Measurements from ENCODE around the gene POMZP3.
"Not testable (repeated sequence)": the region's sequence is repeated elsewhere in the genome, so short reads cannot be mapped to it uniquely, and the experiment has no call there.

Gene POMZP3

DNA sequence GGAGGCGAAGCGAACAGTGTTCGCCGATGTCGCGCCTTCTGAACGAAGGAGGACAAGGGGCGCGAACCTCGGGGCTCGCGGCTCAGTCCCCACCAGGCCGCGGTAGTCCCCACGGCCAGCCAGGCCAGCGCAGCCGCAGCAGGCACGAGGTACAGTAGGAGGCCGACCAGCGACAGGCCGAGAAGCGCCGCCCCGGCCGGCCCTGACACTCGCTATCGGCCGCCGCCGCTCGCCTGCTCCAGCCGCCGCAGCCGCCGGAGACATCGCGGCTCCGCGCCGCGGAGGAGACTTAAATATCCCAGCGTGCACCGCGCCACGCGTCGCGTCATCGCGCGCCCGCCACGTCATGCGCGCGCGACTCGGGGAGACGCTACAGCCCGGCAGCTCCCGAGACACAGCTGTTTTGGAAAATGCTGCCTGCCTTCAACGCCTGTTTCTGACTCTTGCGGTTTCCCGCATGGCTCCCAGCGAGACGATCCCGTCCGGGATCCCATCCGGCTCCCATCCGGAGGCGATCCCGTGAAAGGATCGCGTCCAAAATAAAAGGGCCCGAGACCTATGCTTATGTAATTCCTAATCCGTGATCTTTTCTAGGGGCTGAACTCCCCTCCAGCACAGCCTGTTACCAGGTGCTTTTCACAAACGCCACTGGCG, at the start of gene POMZP3:
TSS of gene POMZP3 (minus strand) at position 291 of the 654 bp plus-strand sequence. CDS start 1,215 bp downstream, outside the sequence.
- Histone ChIP-seq H3K4me3 (ENCODE audit: low read depth in 1 of 2, low read length in 2 of 2) (peak within 1 kb of the TSS in 1 of 2 donors; percentile 64), H3K9ac (ENCODE audit: low read length) (peak within 1 kb of the TSS; percentile 71), H3K27ac (ENCODE audit: low read depth, low read length) (peak within 1 kb of the TSS; percentile 80)
- H3K27me3 ChIP-seq (ENCODE audit: control insufficient read depth in 1 of 2, insufficient read depth in 2 of 2, low read length in 2 of 2); H3K4me1 ChIP-seq (ENCODE audit: insufficient read depth, low read length); H3K9me3 ChIP-seq (ENCODE audit: low read length); H3K36me3 ChIP-seq (ENCODE audit: insufficient read depth, low read length): not testable (repeated sequence)

DNA sequence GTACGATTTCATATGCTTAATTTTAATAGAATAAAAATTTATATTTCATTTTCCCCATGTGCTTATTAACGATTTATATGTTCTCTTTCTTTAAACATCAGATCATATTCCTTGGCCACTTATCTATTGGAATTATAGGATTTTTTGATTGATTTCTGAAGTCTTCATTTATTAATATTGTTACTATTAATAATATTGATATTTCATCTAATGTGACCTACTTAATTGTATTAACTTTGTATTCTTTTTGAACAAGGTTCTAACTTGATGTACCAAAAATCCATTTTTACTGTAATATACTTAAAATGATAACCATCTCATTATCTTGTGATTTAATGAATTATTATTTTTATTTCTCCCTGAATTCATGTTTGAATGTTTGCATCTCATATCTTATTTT, 48.7 kb upstream of the POMZP3 start:
- not testable (repeated sequence) for H3K9me3 ChIP-seq (ENCODE audit: low read length); H3K27me3 ChIP-seq (ENCODE audit: control insufficient read depth in 1 of 2, insufficient read depth in 2 of 2, low read length in 2 of 2); H3K4me3 ChIP-seq (ENCODE audit: low read depth in 1 of 2, low read length in 2 of 2); H3K4me1 ChIP-seq (ENCODE audit: insufficient read depth, low read length); H3K27ac ChIP-seq (ENCODE audit: low read depth, low read length); H3K36me3 ChIP-seq (ENCODE audit: insufficient read depth, low read length); H3K9ac ChIP-seq (ENCODE audit: low read length)

DNA sequence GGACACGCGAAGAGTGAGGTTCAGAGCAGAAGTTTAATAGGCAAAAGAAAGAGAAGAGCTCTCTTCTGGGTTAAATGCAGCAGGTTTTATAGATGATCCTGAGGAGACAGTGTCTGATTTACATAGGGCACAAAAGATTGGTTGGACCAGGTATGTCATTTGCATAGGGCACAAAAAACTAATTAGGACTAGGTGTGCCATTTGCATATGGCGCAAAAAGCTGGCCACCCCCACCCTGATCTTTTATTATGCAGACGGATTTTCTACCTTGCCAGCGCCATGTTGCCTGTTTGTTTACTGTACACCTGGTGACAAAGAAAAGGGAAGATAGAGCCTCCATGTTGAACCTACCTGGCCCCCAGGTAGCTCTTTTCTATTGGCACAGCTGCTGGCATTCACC, 46.3 kb upstream of the POMZP3 start:
- H3K4me3 ChIP-seq (ENCODE audit: low read depth in 1 of 2, low read length in 2 of 2); H3K27me3 ChIP-seq (ENCODE audit: control insufficient read depth in 1 of 2, insufficient read depth in 2 of 2, low read length in 2 of 2); H3K36me3 ChIP-seq (ENCODE audit: insufficient read depth, low read length); H3K9ac ChIP-seq (ENCODE audit: low read length); H3K4me1 ChIP-seq (ENCODE audit: insufficient read depth, low read length); H3K27ac ChIP-seq (ENCODE audit: low read depth, low read length); H3K9me3 ChIP-seq (ENCODE audit: low read length): not testable (repeated sequence)

DNA sequence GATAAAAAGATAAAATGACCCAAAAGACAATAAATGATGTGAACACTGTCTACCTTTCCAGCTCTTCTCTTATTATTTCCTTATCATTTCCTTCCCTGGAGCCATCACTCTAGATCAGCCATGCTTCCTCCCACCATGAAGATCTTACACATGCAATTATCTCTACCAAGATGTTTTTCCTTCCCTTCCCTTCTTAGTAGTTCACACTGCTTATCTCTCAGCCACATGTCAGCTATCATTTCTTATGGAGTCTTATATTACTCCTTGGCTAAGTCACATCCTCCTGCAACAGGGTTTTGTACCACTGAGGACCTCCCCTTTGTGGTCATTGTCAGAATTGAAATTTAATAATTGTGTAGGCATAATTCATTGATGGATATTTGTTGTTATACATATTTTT, 32.1 kb upstream of the POMZP3 start:
- not testable (repeated sequence) for H3K9me3 ChIP-seq (ENCODE audit: low read length); H3K27me3 ChIP-seq (ENCODE audit: control insufficient read depth in 1 of 2, insufficient read depth in 2 of 2, low read length in 2 of 2); H3K4me3 ChIP-seq (ENCODE audit: low read depth in 1 of 2, low read length in 2 of 2); H3K27ac ChIP-seq (ENCODE audit: low read depth, low read length); H3K36me3 ChIP-seq (ENCODE audit: insufficient read depth, low read length); H3K9ac ChIP-seq (ENCODE audit: low read length); H3K4me1 ChIP-seq (ENCODE audit: insufficient read depth, low read length)

DNA sequence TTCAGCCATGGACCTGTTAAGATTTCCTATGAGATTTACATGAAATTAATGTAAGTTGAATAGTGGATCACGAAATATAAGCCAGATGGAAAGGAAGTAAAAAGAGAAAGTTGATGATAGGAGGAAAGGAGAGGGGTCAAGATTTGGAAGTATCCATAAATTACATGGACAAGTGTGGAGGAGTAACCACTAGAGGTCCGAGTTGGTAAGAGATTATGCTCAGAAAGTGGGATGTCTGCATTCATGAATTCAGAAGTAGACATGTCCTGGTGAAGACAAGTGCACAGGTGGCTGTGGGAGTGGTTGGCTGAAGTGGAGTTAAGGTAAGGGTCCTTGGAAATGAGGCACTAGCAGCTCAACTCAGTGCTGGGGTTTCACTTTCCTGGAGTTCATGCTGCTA, 29.3 kb upstream of the POMZP3 start:
- not testable (repeated sequence) for H3K9me3 ChIP-seq (ENCODE audit: low read length); H3K27me3 ChIP-seq (ENCODE audit: control insufficient read depth in 1 of 2, insufficient read depth in 2 of 2, low read length in 2 of 2); H3K9ac ChIP-seq (ENCODE audit: low read length); H3K4me3 ChIP-seq (ENCODE audit: low read depth in 1 of 2, low read length in 2 of 2); H3K4me1 ChIP-seq (ENCODE audit: insufficient read depth, low read length); H3K27ac ChIP-seq (ENCODE audit: low read depth, low read length); H3K36me3 ChIP-seq (ENCODE audit: insufficient read depth, low read length)

DNA sequence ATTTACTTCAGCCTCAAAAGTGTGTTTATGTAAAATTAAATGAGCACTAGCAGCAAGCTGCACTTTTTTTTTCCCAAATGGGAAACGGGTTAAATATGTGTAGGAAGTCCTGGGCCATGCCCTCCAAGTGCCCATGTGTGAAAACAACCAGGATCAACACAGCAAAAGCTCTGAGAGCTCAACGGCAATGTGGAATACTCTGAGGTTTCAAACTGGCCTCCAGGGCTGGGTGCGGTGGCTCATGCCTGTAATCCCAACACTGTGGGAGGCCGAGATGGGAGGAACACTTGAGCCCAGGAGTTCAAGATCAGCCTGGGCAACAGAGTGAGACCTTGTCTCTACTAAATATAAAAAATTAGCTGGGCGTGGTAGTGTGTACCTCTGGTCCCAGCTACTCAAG, 15.5 kb upstream of the POMZP3 start:
- not testable (repeated sequence) for H3K4me1 ChIP-seq (ENCODE audit: insufficient read depth, low read length); H3K9me3 ChIP-seq (ENCODE audit: low read length); H3K27ac ChIP-seq (ENCODE audit: low read depth, low read length); H3K4me3 ChIP-seq (ENCODE audit: low read depth in 1 of 2, low read length in 2 of 2); H3K36me3 ChIP-seq (ENCODE audit: insufficient read depth, low read length); H3K27me3 ChIP-seq (ENCODE audit: control insufficient read depth in 1 of 2, insufficient read depth in 2 of 2, low read length in 2 of 2); H3K9ac ChIP-seq (ENCODE audit: low read length)

DNA sequence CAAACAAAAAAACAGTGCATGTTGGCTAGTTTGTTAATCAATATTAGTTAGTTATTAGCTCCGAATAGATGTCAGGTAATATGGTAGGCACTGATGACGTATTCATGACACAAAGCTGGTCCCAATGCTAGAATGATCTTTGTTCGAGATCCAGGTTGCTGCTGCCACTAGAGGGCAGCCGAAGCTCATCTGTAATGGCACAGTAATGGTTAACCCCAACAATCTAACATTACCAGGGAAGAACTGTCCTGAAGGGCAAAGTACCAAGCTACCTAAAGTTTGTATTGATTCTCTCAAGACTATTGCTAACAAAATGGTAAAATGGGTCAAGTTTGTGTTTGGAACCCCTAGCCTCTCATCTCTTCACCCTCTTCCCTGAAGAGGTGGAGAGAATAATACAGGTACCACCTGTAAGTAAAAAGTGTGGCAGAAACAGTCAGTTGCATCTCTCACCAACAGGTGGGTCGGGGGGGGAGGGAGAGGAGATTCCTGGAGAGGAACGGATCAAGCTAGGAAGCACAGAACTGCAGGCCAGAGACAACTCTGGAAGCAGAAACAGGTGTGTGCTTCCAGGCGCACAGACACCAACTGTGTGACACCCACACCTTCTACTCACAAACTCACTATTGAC, 10.1 kb upstream of the POMZP3 start:
- not testable (repeated sequence) for H3K4me3 ChIP-seq (ENCODE audit: low read depth in 1 of 2, low read length in 2 of 2); H3K9ac ChIP-seq (ENCODE audit: low read length); H3K27me3 ChIP-seq (ENCODE audit: control insufficient read depth in 1 of 2, insufficient read depth in 2 of 2, low read length in 2 of 2); H3K9me3 ChIP-seq (ENCODE audit: low read length); H3K27ac ChIP-seq (ENCODE audit: low read depth, low read length); H3K36me3 ChIP-seq (ENCODE audit: insufficient read depth, low read length); H3K4me1 ChIP-seq (ENCODE audit: insufficient read depth, low read length)

DNA sequence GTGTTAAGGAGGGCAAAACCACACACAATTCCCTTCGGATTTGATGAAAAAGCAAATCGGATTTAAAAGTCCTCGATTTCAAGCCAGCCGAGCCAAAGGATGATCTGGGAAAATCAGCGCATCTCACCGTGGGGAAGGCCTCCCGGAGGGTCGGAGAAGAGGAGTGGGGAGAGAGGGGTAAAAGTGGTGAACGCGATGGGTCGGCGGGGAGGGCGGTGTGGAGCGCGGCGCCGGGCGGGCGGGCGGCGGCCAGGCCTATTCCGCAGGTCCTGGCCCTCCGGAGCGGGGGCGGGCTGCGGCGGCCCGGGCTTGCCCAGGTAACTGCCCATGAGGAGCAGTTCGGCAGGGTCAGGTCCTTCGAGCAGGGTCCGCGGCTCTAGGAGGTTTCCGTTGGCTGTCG, 498 bp downstream of the POMZP3 start:
- H3K27ac ChIP-seq (ENCODE audit: low read depth, low read length); H3K9ac ChIP-seq (ENCODE audit: low read length); H3K9me3 ChIP-seq (ENCODE audit: low read length); H3K4me1 ChIP-seq (ENCODE audit: insufficient read depth, low read length); H3K36me3 ChIP-seq (ENCODE audit: insufficient read depth, low read length); H3K27me3 ChIP-seq (ENCODE audit: control insufficient read depth in 1 of 2, insufficient read depth in 2 of 2, low read length in 2 of 2): not testable (repeated sequence)
- peak overlapping the region in 1 of 2 donors; percentile 41 for H3K4me3 ChIP-seq (ENCODE audit: low read depth in 1 of 2, low read length in 2 of 2)

DNA sequence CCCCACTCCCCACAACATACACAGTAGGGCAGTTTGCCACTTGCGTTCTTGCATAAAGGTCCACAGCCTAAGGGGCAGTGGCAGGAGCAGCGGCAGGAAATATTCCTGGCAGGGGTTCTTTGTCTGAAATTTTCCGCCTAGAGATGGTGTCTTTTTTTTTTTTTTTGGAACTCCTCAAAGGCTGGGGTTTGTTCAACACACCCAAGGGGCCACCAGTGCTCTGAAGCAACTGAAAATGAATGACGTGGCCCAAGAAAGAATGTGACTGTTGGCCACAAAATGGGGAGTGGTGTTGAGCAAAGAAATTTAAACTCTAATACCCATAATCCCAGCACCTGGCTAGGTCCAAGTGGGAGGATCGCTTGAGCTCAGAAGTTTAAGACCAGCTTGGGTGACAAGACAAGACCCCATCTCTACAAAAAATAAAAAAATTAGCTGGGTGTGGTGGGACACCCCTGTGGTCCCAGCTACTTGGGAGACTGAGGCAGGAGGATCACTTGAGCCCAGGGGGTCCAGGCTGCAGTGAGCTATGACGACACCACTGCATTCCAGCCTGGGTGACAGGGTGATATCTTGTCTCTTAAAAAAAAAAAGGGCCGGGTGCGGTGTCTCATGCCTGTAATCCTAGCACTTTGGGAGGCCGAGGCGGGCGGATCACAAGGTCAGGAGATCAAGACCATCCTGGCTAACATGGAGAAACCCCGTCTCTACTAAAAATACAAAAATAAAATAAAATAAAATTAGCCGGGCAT, 7.5 kb downstream of the POMZP3 start:
- H3K27ac ChIP-seq (ENCODE audit: low read depth, low read length); H3K27me3 ChIP-seq (ENCODE audit: control insufficient read depth in 1 of 2, insufficient read depth in 2 of 2, low read length in 2 of 2); H3K9me3 ChIP-seq (ENCODE audit: low read length); H3K4me1 ChIP-seq (ENCODE audit: insufficient read depth, low read length); H3K4me3 ChIP-seq (ENCODE audit: low read depth in 1 of 2, low read length in 2 of 2); H3K36me3 ChIP-seq (ENCODE audit: insufficient read depth, low read length); H3K9ac ChIP-seq (ENCODE audit: low read length): not testable (repeated sequence)

DNA sequence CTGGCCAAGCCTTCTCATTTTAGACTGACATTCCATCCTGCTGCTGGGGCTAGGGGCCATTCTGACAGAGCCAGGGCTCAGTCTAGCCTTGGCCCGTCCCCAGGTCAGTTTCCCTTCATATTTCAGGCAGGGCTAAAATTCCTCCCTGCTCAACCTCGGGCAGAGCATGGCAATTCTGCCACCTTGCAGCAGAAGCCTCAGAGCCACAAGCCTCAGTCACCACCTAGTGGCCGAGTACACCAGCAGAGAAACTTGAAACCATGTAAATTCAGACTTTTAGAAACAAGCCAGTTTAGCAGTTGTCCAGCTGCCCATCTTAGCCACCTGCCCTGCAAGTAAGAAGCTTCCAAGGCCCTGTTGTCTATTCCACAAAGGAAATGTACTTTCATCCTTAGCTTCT, 13.3 kb downstream of the POMZP3 start:
- not testable (repeated sequence) for H3K9me3 ChIP-seq (ENCODE audit: low read length); H3K36me3 ChIP-seq (ENCODE audit: insufficient read depth, low read length); H3K27me3 ChIP-seq (ENCODE audit: control insufficient read depth in 1 of 2, insufficient read depth in 2 of 2, low read length in 2 of 2); H3K27ac ChIP-seq (ENCODE audit: low read depth, low read length); H3K4me3 ChIP-seq (ENCODE audit: low read depth in 1 of 2, low read length in 2 of 2); H3K4me1 ChIP-seq (ENCODE audit: insufficient read depth, low read length); H3K9ac ChIP-seq (ENCODE audit: low read length)

DNA sequence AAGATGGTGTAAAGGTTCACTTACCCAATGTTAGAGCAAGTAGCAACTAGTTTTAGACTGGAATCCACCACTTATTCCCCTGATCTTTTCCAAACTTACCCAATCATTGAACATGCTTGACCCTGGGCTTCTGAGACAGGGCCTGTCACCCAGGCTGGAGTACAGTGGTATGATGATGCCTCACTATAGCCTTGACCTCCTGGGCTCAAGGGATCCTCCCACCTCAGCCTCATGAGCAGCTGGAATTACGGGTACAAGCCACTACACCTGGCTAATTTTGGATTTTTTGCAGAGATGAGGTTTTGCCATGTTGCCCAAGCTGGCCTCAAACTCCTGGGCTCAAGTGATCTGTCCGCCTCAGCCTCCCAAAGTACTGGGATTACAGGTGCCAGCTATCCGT, 14.8 kb downstream of the POMZP3 start:
- not testable (repeated sequence) for H3K27ac ChIP-seq (ENCODE audit: low read depth, low read length); H3K4me3 ChIP-seq (ENCODE audit: low read depth in 1 of 2, low read length in 2 of 2); H3K4me1 ChIP-seq (ENCODE audit: insufficient read depth, low read length); H3K9ac ChIP-seq (ENCODE audit: low read length); H3K9me3 ChIP-seq (ENCODE audit: low read length); H3K27me3 ChIP-seq (ENCODE audit: control insufficient read depth in 1 of 2, insufficient read depth in 2 of 2, low read length in 2 of 2); H3K36me3 ChIP-seq (ENCODE audit: insufficient read depth, low read length)

DNA sequence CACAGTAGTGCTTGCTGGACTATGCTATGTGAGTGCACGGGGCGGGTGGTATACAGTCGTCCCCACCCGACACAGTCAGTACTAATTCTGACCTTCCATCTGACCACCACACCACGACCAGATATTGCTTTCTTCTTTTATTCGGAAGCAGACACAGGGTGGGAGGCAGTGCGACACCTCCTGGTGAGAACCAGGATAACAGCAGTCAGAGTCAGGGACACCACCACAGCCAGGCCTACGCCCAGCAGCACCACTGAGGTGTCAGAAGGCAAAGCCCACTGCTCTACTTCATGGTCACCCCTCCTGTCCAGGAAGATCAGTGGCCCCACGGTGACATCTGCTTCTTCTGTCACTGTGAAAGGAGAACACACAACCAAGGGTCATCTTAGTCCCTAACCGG, 17.2 kb downstream of the POMZP3 start:
- H3K9ac ChIP-seq (ENCODE audit: low read length); H3K4me3 ChIP-seq (ENCODE audit: low read depth in 1 of 2, low read length in 2 of 2); H3K9me3 ChIP-seq (ENCODE audit: low read length); H3K36me3 ChIP-seq (ENCODE audit: insufficient read depth, low read length); H3K4me1 ChIP-seq (ENCODE audit: insufficient read depth, low read length); H3K27ac ChIP-seq (ENCODE audit: low read depth, low read length); H3K27me3 ChIP-seq (ENCODE audit: control insufficient read depth in 1 of 2, insufficient read depth in 2 of 2, low read length in 2 of 2): not testable (repeated sequence)
